Glomerular visceral epithelial cell (primary cell): ENCODE results near the gene ACSM6.
A peak's percentile ranks its signal among the peaks of the same experiment; 100 is the strongest.

Experiments used
- DNase-seq: peaks from one replicate; pipeline ENCODE4 v3.0.0-alpha.2; 2016; ENCODE audit errors: extremely low spot score

ACSM6 gene

DNA sequence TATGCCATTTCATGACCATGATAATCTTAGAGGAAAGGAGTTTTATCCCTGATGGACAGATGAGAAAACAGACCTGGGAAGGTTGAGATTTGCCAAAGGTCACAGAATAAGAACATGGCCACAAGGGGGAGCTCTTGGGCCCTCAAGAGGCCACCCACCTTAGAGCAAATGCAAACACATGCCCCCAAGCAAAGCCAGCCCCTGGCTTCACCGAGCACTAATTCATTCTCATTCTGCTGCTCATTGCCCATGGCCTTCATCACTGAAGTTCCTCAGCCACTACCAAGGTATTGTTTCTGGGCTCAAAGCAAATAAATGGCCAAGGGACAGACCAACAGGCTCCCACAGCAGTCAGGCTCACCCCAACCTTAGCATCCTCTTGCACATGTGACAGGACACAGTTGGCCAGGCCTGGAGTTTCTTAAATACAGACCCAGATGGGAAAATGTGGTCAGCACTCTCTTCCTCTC lies 52.6 kb downstream of the ACSM6 start:
- peak; percentile 84 for DNase-seq

DNA sequence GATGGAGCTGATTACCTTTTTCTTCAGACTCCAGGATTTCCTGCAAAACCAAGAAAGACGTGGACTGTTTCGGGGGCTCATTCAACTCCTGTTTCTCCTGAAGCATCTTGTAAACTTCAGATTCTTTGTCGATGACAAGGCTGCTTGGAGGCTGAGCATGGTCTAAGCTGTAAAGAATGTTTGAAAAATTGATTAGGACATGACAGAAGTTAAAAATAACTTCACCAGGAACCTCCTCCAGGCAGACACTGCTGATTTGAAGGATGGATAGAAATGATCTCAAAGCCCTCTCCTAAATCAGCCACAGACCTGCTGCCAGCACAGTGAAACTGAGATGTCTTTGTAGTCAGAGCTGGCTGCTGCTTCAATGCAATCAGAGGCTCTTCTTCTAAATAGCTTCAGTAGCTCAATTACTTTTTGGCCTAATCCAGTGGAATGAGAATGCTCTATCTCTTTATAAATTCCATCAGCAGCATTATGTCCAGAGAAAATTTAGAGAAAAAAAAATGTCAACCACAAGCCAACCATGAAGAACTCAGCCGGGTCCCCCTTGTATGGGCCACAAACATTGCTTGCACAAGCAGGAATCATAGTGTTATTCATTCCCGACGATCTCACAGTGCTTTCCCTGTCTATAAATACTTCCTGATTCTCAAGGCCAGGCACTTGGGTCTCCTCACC lies 53.3 kb downstream of the ACSM6 start:
- peak; percentile 74 for DNase-seq

GRCh38 chr10:95247881-95248583 lies 54.0 kb downstream of the ACSM6 start:
- no peak for DNase-seq

DNA sequence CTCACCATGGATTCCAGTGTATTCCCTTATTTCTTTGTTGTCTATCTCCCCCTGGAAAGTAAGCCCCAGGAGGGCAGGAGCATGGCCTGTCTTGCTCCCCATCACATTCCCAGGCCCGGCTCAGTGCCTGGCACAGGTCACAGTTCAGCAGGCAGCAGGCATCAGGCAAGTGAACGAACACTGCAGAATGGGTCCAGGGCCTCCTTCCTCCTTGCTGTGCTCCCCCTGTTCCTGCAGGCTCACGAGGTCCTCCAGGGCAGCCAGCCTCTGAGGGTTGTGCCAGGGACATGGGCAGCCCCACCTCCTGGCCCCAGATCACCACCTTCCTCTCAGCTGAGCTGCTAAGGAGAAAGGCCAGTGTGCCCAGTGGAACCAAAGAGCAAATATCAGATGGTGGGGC lies 55.0 kb downstream of the ACSM6 start:
- no peak for DNase-seq

DNA sequence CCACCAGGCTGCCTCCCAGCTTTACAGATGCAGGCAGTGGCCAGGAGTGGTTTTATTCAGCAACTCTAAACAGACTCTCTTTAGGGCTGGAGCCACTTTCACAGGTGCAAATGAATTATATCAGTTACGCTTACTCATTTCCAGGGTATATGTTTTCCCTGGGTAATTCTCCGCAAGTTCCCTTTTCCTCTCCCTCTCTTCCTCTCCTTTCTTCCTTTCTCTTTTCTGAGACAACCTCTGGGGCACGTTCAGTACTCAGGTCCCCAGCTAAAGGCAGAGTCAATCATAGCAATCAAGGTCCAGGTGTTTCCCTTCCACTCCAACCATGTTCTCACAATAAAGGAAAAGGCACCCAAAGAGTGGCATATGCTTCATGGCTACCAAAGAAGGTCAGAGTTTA lies 55.4 kb downstream of the ACSM6 start:
- DNase-seq = no peak

- DNase-seq = no peak
Measured at GRCh38 chr10:95250856-95251255, 56.8 kb downstream of the ACSM6 start.

- DNase-seq = no peak
Measured at GRCh38 chr10:95253007-95253406, 59.0 kb downstream of the ACSM6 start.

DNA sequence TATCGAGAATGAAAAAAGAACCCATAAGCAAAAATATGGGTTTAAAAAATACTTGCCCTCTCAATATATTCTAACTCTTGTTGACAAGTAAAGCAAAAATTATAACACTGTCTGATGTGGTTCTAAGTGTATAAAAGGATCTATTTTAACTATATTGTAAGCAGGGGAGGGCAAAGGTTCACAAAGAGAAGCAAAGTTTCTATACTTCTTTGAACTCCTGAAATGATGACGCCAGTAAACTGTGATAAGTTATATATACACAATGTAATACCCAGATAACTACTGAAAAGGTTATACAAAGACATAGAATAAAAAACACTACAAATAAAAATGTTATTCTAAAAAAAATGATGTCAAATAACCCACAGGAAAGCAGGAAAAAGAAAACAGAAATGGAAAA lies 59.6 kb downstream of the ACSM6 start:
- DNase-seq = no peak

GRCh38 chr10:95254629-95255028 lies 60.6 kb downstream of the ACSM6 start:
- DNase-seq = no peak

- no peak for DNase-seq
Measured at GRCh38 chr10:95256268-95256667, 62.2 kb downstream of the ACSM6 start.

- DNase-seq = no peak
Measured at GRCh38 chr10:95257849-95258248, 63.8 kb downstream of the ACSM6 start.

DNA sequence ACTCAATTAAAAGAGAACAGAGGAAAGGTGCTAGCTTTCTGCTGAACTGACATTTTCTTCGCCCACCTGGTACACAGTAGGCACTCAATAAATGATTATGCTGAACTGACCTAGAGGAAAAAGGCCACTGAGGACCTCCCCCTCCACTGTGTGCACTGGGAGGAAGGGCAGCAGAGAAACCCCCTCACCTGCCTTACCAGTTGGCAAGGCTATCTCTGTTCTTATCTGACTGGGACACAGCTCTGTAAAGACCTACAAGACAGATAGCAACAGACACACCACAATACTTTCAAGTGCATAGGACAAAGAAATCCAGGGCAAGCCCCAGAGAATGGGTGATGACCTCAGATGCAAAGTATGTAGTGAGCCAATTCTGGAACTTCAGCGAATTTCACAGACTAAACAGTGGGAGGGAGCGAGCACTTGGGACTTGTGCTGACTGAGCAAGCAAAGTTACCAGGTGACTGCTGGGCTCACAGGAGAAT lies 66.4 kb downstream of the ACSM6 start:
- DNase-seq = peak; percentile 95

DNA sequence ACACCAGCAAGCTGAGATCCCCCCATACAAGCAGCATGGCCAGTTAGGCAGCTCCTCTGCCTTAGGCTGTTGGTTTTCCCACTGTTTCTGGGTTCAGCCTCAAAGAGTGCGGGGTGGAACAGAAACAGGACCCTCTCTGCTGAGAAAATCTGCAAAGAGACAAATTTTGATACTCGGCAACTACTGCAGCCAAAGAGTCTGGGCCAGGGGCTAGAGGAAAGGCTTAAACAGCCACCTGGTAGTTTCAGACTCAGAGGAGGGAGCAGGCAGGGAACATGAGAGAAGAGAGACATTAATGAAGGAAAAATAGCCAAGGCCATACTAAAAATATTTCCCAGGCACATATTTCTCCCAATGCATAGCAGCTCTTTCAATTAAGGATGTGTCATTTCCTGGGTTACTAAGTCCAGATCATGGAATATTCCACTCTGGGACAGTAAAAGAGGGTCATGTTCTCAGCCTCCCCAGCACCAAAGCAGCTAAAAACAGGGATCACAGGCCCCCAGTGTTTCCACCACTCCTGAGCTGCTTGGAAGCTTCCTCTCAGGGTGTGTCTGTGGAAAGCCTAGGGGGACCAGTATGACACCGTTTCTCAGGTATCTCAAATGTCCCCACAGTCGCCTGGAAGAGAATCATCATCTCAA lies 67.0 kb downstream of the ACSM6 start:
- DNase-seq = peak; percentile 48

DNA sequence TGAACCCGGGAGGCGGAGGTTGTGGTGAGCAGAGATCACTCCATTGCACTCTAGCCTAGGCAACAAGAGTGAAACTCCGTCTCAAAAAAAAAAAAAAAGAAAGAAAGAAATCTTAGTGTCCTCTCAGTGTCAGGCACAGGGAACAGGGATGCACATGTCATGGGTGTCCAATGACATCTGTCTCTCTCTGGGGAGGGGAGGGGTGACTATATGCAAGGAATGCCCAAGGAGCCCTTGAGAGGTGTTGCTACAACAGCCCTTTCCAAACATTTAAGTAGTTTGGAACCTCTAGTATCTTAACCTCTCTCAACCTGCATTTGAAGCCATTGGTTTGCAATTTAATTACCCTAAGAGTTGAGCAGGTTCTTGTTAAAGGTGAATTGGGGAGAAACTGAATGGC lies 67.9 kb downstream of the ACSM6 start:
- no peak for DNase-seq

DNA sequence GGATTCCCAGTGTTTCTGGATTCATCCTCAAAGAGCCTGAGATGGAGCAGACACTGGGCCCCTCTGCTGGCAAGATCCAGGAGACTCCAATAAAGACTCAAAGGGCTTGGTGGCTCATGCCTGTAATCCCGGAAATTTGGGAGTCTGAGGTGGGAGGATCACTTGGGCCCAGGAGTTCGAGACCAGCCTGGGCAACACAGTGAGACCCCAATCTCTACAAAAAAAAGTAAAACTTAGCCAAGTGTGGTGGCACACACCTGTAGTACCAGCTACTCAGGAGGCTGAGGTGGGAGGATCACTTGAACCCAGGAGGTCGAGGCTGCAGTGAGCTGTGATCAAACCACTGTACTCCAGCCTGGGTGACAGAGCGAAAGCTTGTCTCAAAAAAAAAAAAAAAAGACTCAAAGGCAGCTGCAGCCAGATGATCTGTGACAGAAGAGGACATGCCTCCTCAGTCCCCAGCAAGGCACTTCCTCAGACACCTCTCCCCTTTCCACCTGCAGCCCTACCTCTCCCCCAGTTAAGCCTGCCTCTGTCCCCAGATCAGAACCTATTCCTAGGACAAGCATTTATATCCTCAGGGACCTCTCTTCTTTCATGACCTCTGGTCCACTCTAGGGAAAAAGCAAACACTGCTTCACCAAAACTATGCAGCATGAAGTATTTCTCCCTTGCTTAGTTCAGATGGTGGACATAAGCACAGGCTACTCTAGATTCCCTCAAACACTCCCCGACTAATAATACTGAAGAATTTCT lies 68.9 kb downstream of the ACSM6 start:
- no peak for DNase-seq

DNA sequence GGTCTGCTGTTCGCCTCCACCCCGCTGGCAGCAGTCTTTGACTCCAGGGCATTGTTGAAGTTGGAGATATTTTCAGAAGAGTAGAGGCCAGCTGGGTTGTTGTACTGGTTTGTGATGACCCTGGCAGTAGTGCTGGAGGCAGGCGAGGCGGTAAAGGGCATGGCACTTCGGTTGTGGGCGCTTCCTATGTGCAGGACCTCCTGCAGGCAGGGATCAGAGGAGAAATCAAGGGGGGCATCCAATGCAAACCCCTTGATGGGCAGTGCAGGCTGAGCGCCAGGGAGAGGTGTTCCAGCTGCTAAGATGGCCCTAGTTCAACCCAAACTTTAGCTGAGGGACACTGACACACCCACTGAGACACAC lies 69.8 kb downstream of the ACSM6 start:
- DNase-seq = no peak

GRCh38 chr10:95264227-95265051 lies 70.4 kb downstream of the ACSM6 start:
- DNase-seq = no peak

- no peak for DNase-seq
Measured at GRCh38 chr10:95265572-95265971, 71.5 kb downstream of the ACSM6 start.

DNA sequence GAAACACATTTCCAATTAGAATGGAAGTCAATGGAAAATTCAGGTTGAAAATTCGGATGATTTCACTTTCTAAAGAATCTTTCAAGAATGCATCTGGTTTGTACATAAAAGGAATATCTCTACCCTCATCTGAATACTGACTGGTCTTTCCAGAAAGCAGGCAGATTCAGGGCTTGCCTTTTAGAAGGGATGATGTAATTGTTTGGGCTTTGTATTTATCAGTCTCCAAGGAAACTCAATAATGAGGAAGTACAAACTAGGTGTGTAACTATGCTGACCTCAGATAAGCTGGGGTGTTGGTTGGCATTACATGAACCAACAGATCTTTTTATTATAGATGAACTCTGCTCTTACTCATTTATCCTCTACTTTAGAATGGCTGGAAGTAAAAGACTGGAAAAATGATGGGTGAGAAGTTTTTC lies 72.6 kb downstream of the ACSM6 start:
- peak; percentile 93 for DNase-seq

DNA sequence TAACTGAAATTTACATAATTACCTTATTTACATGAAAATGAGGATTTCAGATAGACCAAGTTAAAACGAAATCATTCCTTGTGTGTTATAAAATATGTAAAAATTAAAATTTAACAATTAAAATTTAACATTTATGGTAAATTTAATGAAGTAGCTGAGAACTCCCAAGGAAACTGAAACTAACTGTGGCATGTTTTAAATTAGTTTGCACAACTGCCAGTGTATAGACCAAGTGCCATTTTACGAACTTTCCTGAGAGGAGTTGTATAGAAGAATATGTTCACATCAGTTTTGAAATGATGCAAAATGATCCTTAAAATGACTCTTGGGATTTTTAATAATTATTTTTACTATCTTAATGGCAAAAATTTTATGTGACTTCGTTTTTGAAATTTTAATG lies 73.2 kb downstream of the ACSM6 start:
- no peak for DNase-seq

GRCh38 chr10:95268438-95268837 lies 74.4 kb downstream of the ACSM6 start:
- no peak for DNase-seq
